Thymus (tissue), 11 donors: Measurements from ENCODE around the gene ZNF460. TPM values are rescaled to one million over a fixed set of nuclear protein-coding genes. Genes with fewer than 3 reads are reported as not detected.

Experiments
- DNase-seq, 9 donors: peaks; one replicate each; pipeline ENCODE4 v3.0.0-alpha.2; 2013; ENCODE audit warnings: low spot score in 9 of 9, low read depth in 6 of 9, missing footprints in 1 of 9
- H3K27ac ChIP-seq, 2 donors: one replicate each; pipeline ENCODE4 v1.5.1; 2013; ENCODE audit warnings: control low read depth in 1 of 2, low read depth in 1 of 2, low read length in 1 of 2, mild to moderate bottlenecking in 1 of 2, moderate library complexity in 1 of 2
- H3K27me3 ChIP-seq, 2 donors: one replicate each; pipeline ENCODE4 v1.5.1; 2013; ENCODE audit warnings: low read length in 1 of 2; ENCODE audit not compliant: control insufficient read depth in 2 of 2, insufficient read depth in 1 of 2
- H3K36me3 ChIP-seq, 2 donors: one replicate each; pipeline ENCODE4 v1.5.1; 2013; ENCODE audit warnings: low read length in 1 of 2, mild to moderate bottlenecking in 1 of 2, moderate library complexity in 1 of 2; ENCODE audit not compliant: control insufficient read depth in 2 of 2, insufficient read depth in 2 of 2
- H3K4me1 ChIP-seq, 2 donors: one replicate each; pipeline ENCODE4 v1.5.1; 2013; ENCODE audit warnings: low read length in 2 of 2; ENCODE audit not compliant: control insufficient read depth in 2 of 2, insufficient read depth in 2 of 2
- H3K4me3 ChIP-seq, 2 donors: one replicate each; pipeline ENCODE4 v1.5.1; 2013; ENCODE audit warnings: low read length in 2 of 2, control low read depth in 1 of 2, mild to moderate bottlenecking in 1 of 2
- H3K9me3 ChIP-seq, 2 donors: one replicate each; pipeline ENCODE4 v1.5.1; 2013; ENCODE audit warnings: low read length in 1 of 2, mild to moderate bottlenecking in 1 of 2; ENCODE audit not compliant: control insufficient read depth in 2 of 2, insufficient read depth in 1 of 2
- WGBS: extraction: QIAGEN DNeasy Blood & Tissue Kit; methylation state at CpG from one replicate; pipeline ENCODE4 v1.1.7; 2013; 5-methylcytosine and 5-hydroxymethylcytosine counted together
- polyA plus RNA-seq: library from polyadenylated mRNA; stranded (reverse); fragments of 200-250 nt; gene quantifications from one replicate; pipeline ENCODE4 v1.2.3, GENCODE V29; 2013
- total RNA-seq: library from RNA; stranded (reverse); fragments of 120-200 nt; gene quantifications from one replicate; pipeline ENCODE4 v1.2.4, GENCODE V29; 2013
- donor health status: healthy.

Gene ZNF460
- total and polyA plus RNA-seq, 2 donors: 1.4 to 20.7 TPM

DNA sequence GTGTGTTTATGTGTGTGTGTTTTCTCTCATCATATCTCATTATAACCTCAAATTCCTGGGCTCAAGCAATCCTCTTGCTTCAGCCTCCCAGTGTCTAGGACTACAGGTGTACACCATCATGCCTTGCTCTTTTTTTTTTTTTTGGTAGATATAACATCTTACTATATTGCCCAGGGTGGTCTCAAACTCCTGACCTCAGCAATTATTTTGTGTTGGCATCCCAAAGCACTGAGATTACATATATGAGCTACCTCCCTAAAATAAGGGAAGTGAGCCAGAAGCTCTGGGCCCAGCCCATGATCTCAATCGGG, 39.5 kb downstream of the ZNF460 start:
- H3K36me3 ChIP-seq: peaks cover 11 to 12% of the 10 kb centered on the region in 2 donors
- no peak for DNase-seq
- peaks cover 18% of the 10 kb centered on the region in 2 donors for H3K4me1 ChIP-seq
- H3K4me3 ChIP-seq: peak overlapping the region; percentile 65 to 93
- H3K27ac ChIP-seq: peak overlapping the region; percentile 83 to 93
- 2% methylated on average over 1 of the region's 1 CpG for whole genome bisulfite sequencing
- no peaks in the 10 kb centered on the region for H3K9me3 ChIP-seq
- H3K27me3 ChIP-seq: peaks cover 19 to 32% of the 10 kb centered on the region in 2 donors

DNA sequence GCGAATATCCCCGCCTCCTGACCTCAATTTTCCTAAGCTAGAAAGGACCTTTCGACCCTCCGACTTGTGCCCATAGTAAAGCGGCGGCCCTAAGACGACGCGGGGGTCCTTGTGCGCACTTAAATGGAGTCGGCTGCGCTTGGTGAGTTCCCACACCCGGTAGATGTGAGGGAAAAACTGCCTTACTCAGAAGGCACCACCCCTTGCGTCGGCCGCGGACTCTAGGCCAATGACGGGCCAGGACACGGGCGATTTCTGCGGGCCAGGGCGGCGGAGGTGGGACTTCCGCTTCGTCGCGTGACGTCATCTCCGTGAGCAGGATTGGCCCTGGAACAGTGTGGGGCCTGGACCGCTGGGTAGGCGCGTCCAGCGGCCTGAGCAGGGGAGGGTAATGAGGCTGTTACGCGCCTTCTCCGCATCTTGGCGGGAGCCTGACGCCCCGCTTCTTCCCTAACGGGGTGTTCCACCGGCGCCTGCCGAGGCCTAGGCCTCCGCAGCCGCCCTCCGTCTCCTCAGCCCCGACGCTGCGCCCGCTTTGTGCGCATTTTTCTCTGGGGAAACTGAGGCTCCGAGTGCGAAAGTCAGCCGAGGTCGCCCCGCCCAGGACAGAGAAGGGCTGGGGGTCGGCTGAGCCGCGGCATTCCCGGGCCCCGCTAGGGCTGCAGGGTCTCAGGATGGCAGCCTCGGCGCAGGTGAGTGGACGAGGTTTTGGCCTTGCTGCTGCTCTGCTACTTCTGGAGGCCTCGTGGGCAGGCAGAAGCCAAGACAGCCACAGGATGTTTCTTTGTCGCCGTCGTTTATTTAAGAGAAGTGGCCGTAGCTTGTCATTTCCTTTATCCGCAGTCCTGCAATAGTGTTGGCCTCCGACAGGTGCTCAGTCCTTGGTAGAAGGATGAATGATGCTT, 40.1 kb downstream of the ZNF460 start, which contains the start of gene ZNF543:
TSS of gene ZNF543 (plus strand) at position 293 of the 905 bp plus-strand sequence. CDS start at position 675, 382 bp downstream.
- Histone ChIP-seq H3K4me1 (peaks cover 18% of the 10 kb centered on the region in 2 donors), H3K36me3 (peaks cover 17% of the 10 kb centered on the region in 2 donors), H3K4me3 (peak within 1 kb of the TSS; percentile 65 to 93), H3K27me3 (peaks cover 19 to 32% of the 10 kb centered on the region in 2 donors), H3K27ac (peak within 1 kb of the TSS; percentile 83 to 93), H3K9me3 (no peaks in the 10 kb centered on the region)
- under 1% methylated on average over 71 of the region's 71 CpGs for WGBS
- DNase-seq: peak; percentile 82 to 96 (median 91)

DNA sequence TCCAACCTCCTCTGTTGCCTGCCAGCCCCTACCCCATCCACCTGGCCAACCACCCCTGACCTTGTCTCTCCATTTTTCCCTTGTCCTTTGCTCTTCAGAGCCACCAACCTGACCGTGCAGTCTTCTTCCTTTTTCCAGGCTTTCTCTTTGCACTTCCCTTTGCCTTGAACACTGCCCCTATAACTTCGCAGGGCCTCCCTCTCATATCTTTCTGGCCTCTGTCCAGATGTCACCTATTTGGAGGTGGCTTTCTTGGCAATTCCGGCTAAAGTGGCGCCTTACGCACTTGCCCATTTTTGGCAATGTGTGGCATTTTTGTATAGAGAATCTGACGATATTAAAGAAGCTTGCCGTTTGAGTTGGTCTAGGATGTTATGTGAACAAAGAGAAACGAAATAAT, 40.8 kb downstream of the ZNF460 start:
- H3K27ac ChIP-seq: no peak overlapping the region
- peak overlapping the region; percentile 65 to 93 for H3K4me3 ChIP-seq
- peaks cover 24% of the 10 kb centered on the region in 2 donors for H3K36me3 ChIP-seq
- no peaks in the 10 kb centered on the region for H3K9me3 ChIP-seq
- DNase-seq: peak in 1 of 9 donors; percentile 4
- 61% methylated on average over 8 of the region's 8 CpGs for WGBS
- peaks cover 18 to 26% of the 10 kb centered on the region in 2 donors for H3K27me3 ChIP-seq
- peaks cover 18% of the 10 kb centered on the region in 2 donors for H3K4me1 ChIP-seq

DNA sequence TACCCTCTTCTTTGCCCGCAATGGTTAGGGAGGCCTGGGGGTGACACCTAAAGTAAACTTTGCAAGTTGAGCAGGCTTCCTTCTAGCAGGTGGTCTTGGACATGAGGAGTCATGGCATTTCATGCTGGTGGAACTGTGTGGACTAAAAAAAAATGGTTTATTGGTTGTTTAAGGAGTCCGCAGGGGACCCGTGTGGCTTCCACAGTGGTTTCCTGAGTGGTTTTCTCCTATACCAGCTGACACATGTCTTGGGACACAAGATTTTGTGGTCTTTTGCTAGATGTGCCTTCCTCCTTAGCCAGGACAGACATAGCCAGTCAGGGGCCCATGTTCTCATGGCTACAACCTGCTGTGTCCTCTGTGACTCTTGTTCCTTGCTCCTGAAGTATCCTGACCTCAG, 41.5 kb downstream of the ZNF460 start:
- Histone ChIP-seq H3K4me3 (no peak overlapping the region), H3K4me1 (peaks cover 18% of the 10 kb centered on the region in 2 donors), H3K27ac (no peak overlapping the region), H3K36me3 (peaks cover 30% of the 10 kb centered on the region in 2 donors), H3K27me3 (peaks cover 14 to 20% of the 10 kb centered on the region in 2 donors), H3K9me3 (no peaks in the 10 kb centered on the region)
- WGBS: 37% methylated on average over 3 of the region's 3 CpGs
- no peak for DNase-seq

DNA sequence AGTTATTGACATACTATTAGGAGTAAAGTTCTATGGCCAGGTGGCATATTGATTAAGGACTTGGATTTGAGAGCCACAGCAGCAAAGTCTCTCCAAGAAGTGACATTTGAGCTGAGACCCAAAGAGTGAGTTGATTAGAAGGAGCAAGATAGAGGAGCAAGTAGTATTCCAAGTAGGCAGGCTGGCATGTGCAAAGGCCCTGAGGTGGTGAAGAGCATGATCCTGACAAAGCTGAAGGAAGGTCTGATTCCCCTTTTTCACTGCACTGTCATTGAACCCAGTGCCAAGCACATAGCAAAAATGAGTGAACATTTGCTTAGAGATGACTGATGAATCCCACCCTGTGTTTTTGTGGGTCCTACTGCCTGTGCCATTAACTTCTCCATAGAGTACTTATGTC, 44.7 kb downstream of the ZNF460 start:
- H3K4me1 ChIP-seq: peaks cover 14 to 15% of the 10 kb centered on the region in 2 donors
- H3K36me3 ChIP-seq: peaks cover 56% of the 10 kb centered on the region in 2 donors
- no peak overlapping the region for H3K4me3 ChIP-seq
- no peaks in the 10 kb centered on the region for H3K27me3 ChIP-seq
- H3K9me3 ChIP-seq: peaks cover 0 to 4% of the 10 kb centered on the region in 2 donors
- H3K27ac ChIP-seq: no peak overlapping the region
- DNase-seq: no peak

DNA sequence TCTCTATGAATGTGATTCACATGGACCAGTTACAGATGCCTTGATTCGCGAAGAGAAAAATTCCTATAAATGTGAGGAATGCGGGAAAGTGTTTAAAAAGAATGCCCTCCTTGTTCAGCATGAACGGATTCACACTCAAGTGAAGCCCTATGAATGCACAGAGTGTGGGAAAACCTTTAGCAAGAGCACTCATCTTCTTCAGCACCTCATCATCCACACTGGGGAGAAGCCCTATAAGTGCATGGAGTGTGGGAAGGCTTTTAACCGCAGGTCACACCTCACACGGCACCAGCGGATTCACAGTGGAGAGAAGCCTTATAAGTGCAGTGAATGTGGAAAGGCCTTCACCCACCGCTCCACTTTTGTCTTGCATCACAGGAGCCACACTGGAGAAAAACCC, 47.7 kb downstream of the ZNF460 start:
- Histone ChIP-seq H3K27ac (no peak overlapping the region), H3K27me3 (no peaks in the 10 kb centered on the region), H3K4me3 (no peak overlapping the region), H3K9me3 (peaks cover 0 to 4% of the 10 kb centered on the region in 2 donors), H3K36me3 (peaks cover 56% of the 10 kb centered on the region in 2 donors), H3K4me1 (no peaks in the 10 kb centered on the region)
- DNase-seq: no peak
- WGBS: 98% methylated on average over 8 of the region's 8 CpGs

DNA sequence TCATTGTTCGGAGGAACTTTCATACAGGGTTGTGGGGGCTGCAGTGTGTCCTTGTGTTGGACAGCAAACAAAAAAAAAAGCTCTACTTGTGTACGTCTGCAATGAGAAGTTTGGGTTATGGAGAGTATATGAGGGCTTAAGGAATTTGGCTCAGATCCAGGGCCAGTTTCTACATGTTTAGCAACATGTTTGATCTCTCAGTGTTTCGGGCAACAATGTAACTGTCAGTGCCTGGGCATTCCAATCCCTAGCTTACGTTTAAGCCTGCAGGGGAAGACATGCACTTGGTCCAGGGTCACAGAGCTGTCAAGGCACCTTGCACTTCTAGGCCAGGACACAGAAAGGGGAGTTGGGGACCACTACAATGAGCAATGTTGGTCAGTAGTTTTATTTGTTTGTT, 53.9 kb downstream of the ZNF460 start:
- no peaks in the 10 kb centered on the region for H3K27me3 ChIP-seq
- 93% methylated on average over 4 of the region's 4 CpGs for WGBS
- H3K9me3 ChIP-seq: no peaks in the 10 kb centered on the region

DNA sequence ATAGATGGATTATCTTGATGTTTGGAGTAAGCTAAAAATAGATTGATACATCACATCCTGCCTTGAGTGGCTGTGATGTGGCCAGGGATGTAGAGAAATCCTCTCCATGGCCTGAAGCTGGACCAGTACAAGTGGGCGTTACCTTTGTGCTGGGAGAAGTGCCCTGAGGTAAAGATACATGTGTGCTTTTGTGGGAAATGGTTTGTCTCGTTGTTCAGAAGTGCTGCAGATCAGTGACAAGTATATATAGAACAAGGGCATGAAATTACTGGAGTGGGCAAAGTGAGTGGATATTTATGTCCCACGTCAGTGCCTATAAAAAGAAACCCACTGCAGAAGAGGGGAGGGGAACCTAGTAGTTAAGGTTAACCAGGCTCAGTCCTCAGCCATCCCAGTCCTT, 58.6 kb downstream of the ZNF460 start:
- Histone ChIP-seq H3K36me3 (no peaks in the 10 kb centered on the region), H3K9me3 (no peaks in the 10 kb centered on the region), H3K4me3 (no peak overlapping the region), H3K27ac (no peak overlapping the region), H3K27me3 (no peaks in the 10 kb centered on the region), H3K4me1 (no peaks in the 10 kb centered on the region)
- DNase-seq: no peak
- 90% methylated on average over 3 of the region's 3 CpGs for WGBS

More for the DNA sequence above, 53.9 kb downstream of the ZNF460 start:
- Histone ChIP-seq H3K27ac (peak overlapping the region in 1 of 2 donors; percentile 18), H3K36me3 (peaks cover 1 to 6% of the 10 kb centered on the region in 2 donors), H3K4me3 (no peak overlapping the region), H3K4me1 (no peaks in the 10 kb centered on the region)
- no peak for DNase-seq

DNA sequence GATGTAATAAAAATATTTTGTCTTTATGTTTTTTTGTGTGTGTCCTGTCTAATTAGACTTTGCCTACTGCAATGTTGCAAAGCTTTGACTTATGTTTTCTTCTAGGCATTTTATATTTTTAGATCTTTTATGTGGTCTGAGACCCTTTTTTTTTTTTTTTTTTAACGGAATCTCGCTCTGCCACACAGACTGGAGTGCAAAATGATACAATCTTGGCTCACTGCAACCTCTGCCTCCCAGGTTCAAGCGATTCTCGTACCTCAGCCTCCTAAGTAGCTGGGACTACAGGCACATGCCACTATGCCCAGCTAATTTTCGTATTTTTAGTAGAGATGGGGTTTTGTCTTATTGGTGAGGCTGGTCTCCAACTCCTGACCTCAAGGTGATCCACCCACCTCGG, 62.3 kb downstream of the ZNF460 start:
- Histone ChIP-seq H3K36me3 (no peaks in the 10 kb centered on the region), H3K27me3 (no peaks in the 10 kb centered on the region), H3K9me3 (no peaks in the 10 kb centered on the region), H3K4me1 (no peaks in the 10 kb centered on the region), H3K27ac (no peak overlapping the region), H3K4me3 (no peak overlapping the region)
- no peak for DNase-seq
- WGBS: 82% methylated on average over 6 of the region's 6 CpGs
